Spleen (tissue), 11 donors: ENCODE data around the gene NOD1. TPM values are rescaled to one million over a fixed set of nuclear protein-coding genes. Genes with fewer than 3 reads are reported as not detected.
A peak's percentile ranks its signal among the peaks of the same experiment; 100 is the strongest.

Experiments used
- DNase-seq: peaks from one replicate; pipeline ENCODE4 v3.0.0-alpha.2; 2020
- H3K27ac ChIP-seq, 8 donors: fragments of 200-600 bp; sonication (generic) in 7 of 8; 1 replicate in 4 of 8; 2 replicates in 4 of 8; pipeline versions ENCODE4 v1.5.0 to v1.8.0; 2016 to 2021; ENCODE audit warnings: inconsistent platforms in 4 of 8, mild to moderate bottlenecking in 4 of 8, moderate library complexity in 1 of 8
- H3K27me3 ChIP-seq, 7 donors: fragments of 200-600 bp; sonication (generic) in 6 of 7; replicated peaks in 1 of 7; 1 replicate in 4 of 7; 2 replicates in 3 of 7; pipeline versions ENCODE4 v1.5.0 to v1.8.0; 2016 to 2021; ENCODE audit warnings: inconsistent platforms in 3 of 7, mild to moderate bottlenecking in 1 of 7
- H3K36me3 ChIP-seq, 6 donors: fragments of 200-600 bp; sonication (generic) in 5 of 6; 1 replicate in 4 of 6; 2 replicates in 2 of 6; pipeline versions ENCODE4 v1.5.0 to v1.8.0; 2016 to 2021; ENCODE audit warnings: inconsistent platforms in 2 of 6
- H3K4me1 ChIP-seq, 6 donors: fragments of 200-600 bp; sonication (generic) in 5 of 6; 1 replicate in 3 of 6; 2 replicates in 3 of 6; pipeline versions ENCODE4 v1.5.0 to v1.8.0; 2016 to 2021; ENCODE audit warnings: inconsistent platforms in 3 of 6
- H3K4me3 ChIP-seq, 8 donors: fragments of 200-600 bp; sonication (generic) in 7 of 8; 1 replicate in 4 of 8; 2 replicates in 4 of 8; pipeline versions ENCODE4 v1.5.0 to v1.8.0; 2016 to 2021; ENCODE audit warnings: inconsistent platforms in 4 of 8, mild to moderate bottlenecking in 4 of 8, moderate library complexity in 2 of 8
- H3K9me3 ChIP-seq, 8 donors: fragments of 200-600 bp; sonication (generic) in 7 of 8; 1 replicate in 4 of 8; 2 replicates in 4 of 8; pipeline versions ENCODE4 v1.5.0 to v1.8.0; 2016 to 2021; ENCODE audit warnings: inconsistent platforms in 4 of 8
- CTCF ChIP-seq, 11 experiments: fragments of 200-600 bp in 7 of 11; fragments of 450-650 bp in 4 of 11; sonication (generic) in 4 of 11; IDR thresholded peaks in 8 of 11; conservative IDR thresholded peaks in 3 of 11; 1 replicate in 7 of 11; 2 replicates in 4 of 11; pipeline versions ENCODE4 v1.4.0 to v1.8.0; 2016 to 2021; ENCODE audit warnings: antibody characterized with exemption in 11 of 11, inconsistent platforms in 4 of 11, mild to moderate bottlenecking in 1 of 11
- POLR2A ChIP-seq, 3 donors: fragments of 450-650 bp; IDR thresholded peaks; one replicate each; pipeline ENCODE4 v1.5.1; 2017; ENCODE audit warnings: antibody characterized with exemption in 3 of 3, mild to moderate bottlenecking in 1 of 3
- POLR2AphosphoS5 ChIP-seq, 3 donors: sonication (generic); formaldehyde crosslinking; IDR thresholded peaks; one replicate each; pipeline ENCODE4 v1.5.1; 2017; ENCODE audit warnings: antibody characterized with exemption in 3 of 3
- WGBS, 5 donors: extraction: QIAGEN DNeasy Blood & Tissue Kit in 3 of 5; methylation state at CpG; one replicate each; pipeline versions ENCODE4 v1.1.5 to v1.1.7; 2013 to 2018; 5-methylcytosine and 5-hydroxymethylcytosine counted together
- intact Hi-C: fragments of 100-400 bp; cut with DNase I; formaldehyde crosslinking; loops from one replicate; pipeline ENCODE4 v1.15.0; 2023; ENCODE audit warnings: low total_unique reads
- polyA plus RNA-seq, 3 donors: library from polyadenylated mRNA; stranded (reverse); fragments of 200-250 nt; gene quantifications; one replicate each; pipeline ENCODE4 v1.2.1, GENCODE V29; 2013
- total RNA-seq, 7 donors: library from RNA; depleted of rRNA in 3 of 7; stranded (reverse); fragments of >200 nt in 3 of 7; fragmentation: NEBNext Ultra II Directional in 4 of 7; extraction: Animal tissue kit (Norgen Biotek cat#: 25700) in 4 of 7; gene quantifications; one replicate each; pipeline versions ENCODE4 v1.1.0 to v1.2.1, GENCODE V29; 2016 to 2021
- donor health status: healthy with polysubstance abuse.
- donor health status: DM: no; HTN: no; CAD: no; lungs with moderate emphysema.
- donor health status: DM: no; HTN: no; CAD: no.
- donor health status: Bipolar disorder and iron deficiency.
- donor health status: healthy.
- donor health status: DM: no; HTN: no; CAD: no.
- donor health status: DM: yes; HTN: yes; CAD: no.

The NOD1 gene
- total and polyA plus RNA-seq, 10 donors, result 11.0 to 40.8 (median 33.5) TPM

- TF ChIP-seq POLR2AphosphoS5 (IDR thresholded peaks at IDR 0.05), result peak in 2 of 3 donors; percentile 53 to 70
- no peak for TF ChIP-seq POLR2A (IDR thresholded peaks at IDR 0.05)
- no peaks in the 10 kb centered on the region for H3K27me3 ChIP-seq
- peaks cover 19 to 61% (median 49%) of the 10 kb centered on the region in 6 donors for H3K4me1 ChIP-seq
- no peak for DNase-seq
- intact Hi-C loops, result no loop called here
- H3K9me3 ChIP-seq, result no peaks in the 10 kb centered on the region
- WGBS, 5 donors, result 63 to 77% (median 64%) methylated on average over 6 of the region's 6 CpGs
- H3K27ac ChIP-seq, result peak overlapping the region in 5 of 8 donors; percentile 60 to 77 (median 71)
- H3K36me3 ChIP-seq, result peaks cover 0 to 86% (median 39%) of the 10 kb centered on the region in 6 donors
- H3K4me3 ChIP-seq, result no peak overlapping the region
Observed at GRCh38 chr7:30427296-30428070, 51.1 kb downstream of the NOD1 start.

DNA sequence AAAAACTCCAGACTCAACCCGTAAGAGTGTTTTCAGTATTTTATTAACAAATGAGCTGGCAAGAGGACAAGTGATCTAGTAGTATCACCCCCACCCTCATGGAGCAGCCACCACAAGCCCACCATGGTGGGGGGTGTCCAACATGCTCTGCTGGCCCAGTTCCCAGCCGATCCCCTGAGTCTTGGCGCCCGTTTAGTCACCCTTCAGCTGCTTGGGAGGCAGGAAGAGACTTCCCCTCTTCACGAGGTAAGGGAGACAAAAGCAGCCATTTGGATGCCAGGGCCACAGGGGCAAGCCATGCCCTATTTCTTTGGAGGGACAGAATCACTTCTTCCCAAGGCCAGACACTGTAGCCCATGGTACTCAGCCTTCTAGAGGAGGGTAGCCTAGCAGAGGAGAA is 54.1 kb downstream of the NOD1 start:
- intact Hi-C loops, result no loop called here
- WGBS, 5 donors, result 80 to 92% (median 87%) methylated on average over 3 to 5 of the region's 5 CpGs

DNA sequence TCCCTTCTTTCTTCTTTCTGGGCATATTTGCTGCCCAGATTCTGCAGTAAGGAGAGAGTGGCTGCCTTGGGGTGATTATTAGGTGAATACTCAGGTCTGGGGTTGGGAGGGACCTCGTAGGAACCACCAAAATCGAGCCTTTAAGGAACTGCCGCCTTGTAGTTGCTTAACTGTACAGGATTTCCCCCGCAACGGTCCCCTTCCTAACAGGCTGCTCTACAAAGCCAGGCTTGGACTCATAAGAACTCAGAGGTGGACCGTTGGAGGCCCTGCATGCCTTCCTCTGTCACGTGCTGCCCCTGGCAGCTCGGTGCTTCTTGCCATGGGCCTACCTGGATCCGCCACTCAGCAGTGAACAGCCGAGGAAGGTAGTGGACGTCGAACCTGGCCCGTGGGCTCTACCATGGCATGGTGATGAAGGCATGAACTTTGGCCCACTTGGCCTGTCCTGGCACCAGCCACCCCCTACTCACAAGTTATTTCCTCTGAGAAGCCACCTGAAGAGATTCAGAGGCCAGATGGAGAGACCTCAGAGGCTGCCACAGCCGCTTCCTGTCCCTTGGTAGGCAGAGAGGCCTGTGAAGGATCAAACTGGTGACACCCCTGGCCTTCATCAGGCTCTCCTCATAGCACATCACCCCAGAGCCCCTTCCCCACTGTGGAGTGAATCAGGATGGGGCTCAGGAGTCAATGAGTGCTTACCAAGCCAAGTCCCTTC is 54.6 kb downstream of the NOD1 start:
- no peak overlapping the region for H3K4me3 ChIP-seq
- H3K27me3 ChIP-seq, result no peaks in the 10 kb centered on the region
- peak overlapping the region in 2 of 8 donors; percentile 4 to 29 for H3K27ac ChIP-seq
- peaks cover 0 to 61% (median 35%) of the 10 kb centered on the region in 6 donors for H3K36me3 ChIP-seq
- 69 to 89% (median 76%) methylated on average over 14 of the region's 14 CpGs for WGBS, 5 donors
- peak in 2 of 3 donors; percentile 14 to 56 for TF ChIP-seq POLR2AphosphoS5 (IDR thresholded peaks at IDR 0.05)
- TF ChIP-seq CTCF (IDR thresholded peaks at IDR 0.05 in 8 of 11, conservative IDR thresholded peaks at IDR 0.05 in 3 of 11), result no peak
- TF ChIP-seq POLR2A (IDR thresholded peaks at IDR 0.05), result no peak
- peaks cover 0 to 6% (median 0%) of the 10 kb centered on the region in 8 donors for H3K9me3 ChIP-seq
- H3K4me1 ChIP-seq, result peaks cover 0 to 26% (median 16%) of the 10 kb centered on the region in 6 donors
- no peak for DNase-seq
- intact Hi-C loops, result no loop called here

More for the DNA sequence above, 54.1 kb downstream of the NOD1 start:
- H3K4me1 ChIP-seq, result peaks cover 0 to 31% (median 21%) of the 10 kb centered on the region in 6 donors
- no peak for DNase-seq
- no peak for TF ChIP-seq CTCF (IDR thresholded peaks at IDR 0.05 in 8 of 11, conservative IDR thresholded peaks at IDR 0.05 in 3 of 11)
- no peak for TF ChIP-seq POLR2AphosphoS5 (IDR thresholded peaks at IDR 0.05)
- TF ChIP-seq POLR2A (IDR thresholded peaks at IDR 0.05), result no peak
- peaks cover 0 to 67% (median 39%) of the 10 kb centered on the region in 6 donors for H3K36me3 ChIP-seq
- peaks cover 0 to 6% (median 0%) of the 10 kb centered on the region in 8 donors for H3K9me3 ChIP-seq
- H3K27ac ChIP-seq, result peak overlapping the region in 2 of 8 donors; percentile 4 to 29
- H3K27me3 ChIP-seq, result no peaks in the 10 kb centered on the region
- no peak overlapping the region for H3K4me3 ChIP-seq

DNA sequence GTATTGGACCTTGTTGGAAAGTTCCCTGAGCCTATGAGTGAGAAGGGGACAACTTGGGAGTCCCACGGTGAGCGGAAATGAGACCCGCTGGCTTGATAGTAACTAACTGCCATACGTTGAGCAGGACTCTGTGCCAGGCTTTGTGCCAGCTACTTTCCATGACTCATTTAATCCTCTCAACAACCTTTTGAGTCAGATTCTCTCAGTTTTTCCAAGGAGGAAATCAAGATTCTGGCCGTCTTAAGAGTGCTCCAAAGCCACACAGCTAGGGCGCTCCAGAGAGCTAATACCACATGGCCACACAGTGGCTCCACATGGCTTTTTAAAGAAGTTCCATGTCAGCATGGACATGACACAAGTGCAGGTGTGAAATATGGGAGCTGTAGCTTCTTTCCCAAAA is 55.7 kb downstream of the NOD1 start:
- H3K4me3 ChIP-seq, result no peak overlapping the region
- peaks cover 0 to 16% (median 7%) of the 10 kb centered on the region in 6 donors for H3K4me1 ChIP-seq
- intact Hi-C loops, result no loop called here
- H3K27me3 ChIP-seq, result no peaks in the 10 kb centered on the region
- H3K36me3 ChIP-seq, result peaks cover 0 to 51% (median 28%) of the 10 kb centered on the region in 6 donors
- TF ChIP-seq POLR2A (IDR thresholded peaks at IDR 0.05) (no peak), POLR2AphosphoS5 (IDR thresholded peaks at IDR 0.05) (no peak), CTCF (IDR thresholded peaks at IDR 0.05 in 8 of 11, conservative IDR thresholded peaks at IDR 0.05 in 3 of 11) (no peak)
- 88 to 93% (median 91%) methylated on average over 6 of the region's 6 CpGs for WGBS, 5 donors
- H3K27ac ChIP-seq, result no peak overlapping the region
- H3K9me3 ChIP-seq, result peaks cover 0 to 6% (median 0%) of the 10 kb centered on the region in 8 donors
- no peak for DNase-seq
